ENCODE results near the gene ARID3A.

Gene ARID3A

GRCh38 chr19:936175-936546, 10.3 kb downstream of the ARID3A start:
- no peak overlapping the region for H3K9ac ChIP-seq
- no peaks in the 10 kb centered on the region for H3K79me2 ChIP-seq (ENCODE audit: insufficient read depth, low read depth)
- TF ChIP-seq CTCF (conservative IDR thresholded peaks at IDR 0.05; ENCODE audit: low read depth, low read length), result no peak
- H2AFZ ChIP-seq (ENCODE audit: low read depth), result no peak overlapping the region
- H3K36me3 ChIP-seq (ENCODE audit: insufficient read depth), result no peaks in the 10 kb centered on the region
- H3K27me3 ChIP-seq (ENCODE audit: insufficient read depth, low read depth), result no peaks in the 10 kb centered on the region
- H4K20me1 ChIP-seq (ENCODE audit: insufficient read depth), result no peaks in the 10 kb centered on the region
- H3K4me1 ChIP-seq (ENCODE audit: low read depth, poor library complexity, severe bottlenecking), result peaks cover 12% of the 10 kb centered on the region
- no peak overlapping the region for H3K4me3 ChIP-seq (IDR thresholded peaks at IDR 0.05; ENCODE audit: insufficient read depth, low read depth, low read length)
- H3K27ac ChIP-seq, result no peak overlapping the region
- H3K4me2 ChIP-seq, result no peak overlapping the region

GRCh38 chr19:937259-937694, 11.4 kb downstream of the ARID3A start:
- H3K9ac ChIP-seq, result no peak overlapping the region
- no peaks in the 10 kb centered on the region for H3K36me3 ChIP-seq (ENCODE audit: insufficient read depth)
- no peaks in the 10 kb centered on the region for H3K27me3 ChIP-seq (ENCODE audit: insufficient read depth, low read depth)
- H3K27ac ChIP-seq, result no peak overlapping the region
- no peak for TF ChIP-seq CTCF (conservative IDR thresholded peaks at IDR 0.05; ENCODE audit: low read depth, low read length)
- H4K20me1 ChIP-seq (ENCODE audit: insufficient read depth), result no peaks in the 10 kb centered on the region
- H2AFZ ChIP-seq (ENCODE audit: low read depth), result no peak overlapping the region
- no peak overlapping the region for H3K4me3 ChIP-seq (IDR thresholded peaks at IDR 0.05; ENCODE audit: insufficient read depth, low read depth, low read length)
- peaks cover 15% of the 10 kb centered on the region for H3K4me1 ChIP-seq (ENCODE audit: low read depth, poor library complexity, severe bottlenecking)
- H3K79me2 ChIP-seq (ENCODE audit: insufficient read depth, low read depth), result no peaks in the 10 kb centered on the region
- no peak overlapping the region for H3K4me2 ChIP-seq

- H3K4me3 ChIP-seq (IDR thresholded peaks at IDR 0.05; ENCODE audit: insufficient read depth, low read depth, low read length), result no peak overlapping the region
- H3K9ac ChIP-seq, result no peak overlapping the region
- H3K4me2 ChIP-seq, result no peak overlapping the region
- no peak for TF ChIP-seq CTCF (conservative IDR thresholded peaks at IDR 0.05; ENCODE audit: low read depth, low read length)
- H3K36me3 ChIP-seq (ENCODE audit: insufficient read depth), result no peaks in the 10 kb centered on the region
- H3K27me3 ChIP-seq (ENCODE audit: insufficient read depth, low read depth), result no peaks in the 10 kb centered on the region
- H3K27ac ChIP-seq, result no peak overlapping the region
- peaks cover 15% of the 10 kb centered on the region for H3K4me1 ChIP-seq (ENCODE audit: low read depth, poor library complexity, severe bottlenecking)
- no peaks in the 10 kb centered on the region for H3K79me2 ChIP-seq (ENCODE audit: insufficient read depth, low read depth)
- H2AFZ ChIP-seq (ENCODE audit: low read depth), result no peak overlapping the region
- no peaks in the 10 kb centered on the region for H4K20me1 ChIP-seq (ENCODE audit: insufficient read depth)
Measured at GRCh38 chr19:938233-938923, 12.5 kb downstream of the ARID3A start.

GRCh38 chr19:939439-939838, 13.6 kb downstream of the ARID3A start:
- no peaks in the 10 kb centered on the region for H3K27me3 ChIP-seq (ENCODE audit: insufficient read depth, low read depth)
- no peak overlapping the region for H3K4me3 ChIP-seq (IDR thresholded peaks at IDR 0.05; ENCODE audit: insufficient read depth, low read depth, low read length)
- no peak overlapping the region for H2AFZ ChIP-seq (ENCODE audit: low read depth)
- no peaks in the 10 kb centered on the region for H3K36me3 ChIP-seq (ENCODE audit: insufficient read depth)
- no peaks in the 10 kb centered on the region for H3K79me2 ChIP-seq (ENCODE audit: insufficient read depth, low read depth)
- no peaks in the 10 kb centered on the region for H4K20me1 ChIP-seq (ENCODE audit: insufficient read depth)
- no peak overlapping the region for H3K27ac ChIP-seq
- peaks cover 15% of the 10 kb centered on the region for H3K4me1 ChIP-seq (ENCODE audit: low read depth, poor library complexity, severe bottlenecking)
- TF ChIP-seq CTCF (conservative IDR thresholded peaks at IDR 0.05; ENCODE audit: low read depth, low read length), result no peak
- no peak overlapping the region for H3K9ac ChIP-seq
- no peak overlapping the region for H3K4me2 ChIP-seq

Measured in KMS-11 (cell line).